Activated naive CD4-positive, alpha-beta T cell treated with Interleukin-2 at 50 U/mL for 16 hours (primary cell): ENCODE data around the gene SOX5.

Experiments
- DNase-seq: peaks from one replicate; pipeline ENCODE4 v3.0.0-alpha.2; 2020

SOX5 gene

DNA sequence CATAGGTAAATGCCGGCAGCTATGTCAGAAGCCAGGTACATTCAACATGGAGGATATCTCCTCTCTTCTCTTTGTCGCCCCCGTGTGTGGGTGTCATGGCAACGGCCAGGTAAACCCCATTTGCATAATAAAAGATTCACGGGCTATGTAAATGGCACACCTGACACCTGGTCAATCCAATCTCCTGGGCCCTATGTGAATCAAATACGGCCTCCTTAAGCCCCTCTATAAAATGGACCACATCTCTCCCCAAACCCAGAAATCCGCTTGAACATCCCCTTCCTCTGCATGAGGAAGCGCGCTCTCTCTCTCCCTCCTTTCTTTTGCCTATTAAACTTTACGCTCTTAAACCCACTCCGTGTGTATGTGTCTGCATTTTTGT lies 363.7 kb downstream of the SOX5 start:
- DNase-seq = no peak

DNA sequence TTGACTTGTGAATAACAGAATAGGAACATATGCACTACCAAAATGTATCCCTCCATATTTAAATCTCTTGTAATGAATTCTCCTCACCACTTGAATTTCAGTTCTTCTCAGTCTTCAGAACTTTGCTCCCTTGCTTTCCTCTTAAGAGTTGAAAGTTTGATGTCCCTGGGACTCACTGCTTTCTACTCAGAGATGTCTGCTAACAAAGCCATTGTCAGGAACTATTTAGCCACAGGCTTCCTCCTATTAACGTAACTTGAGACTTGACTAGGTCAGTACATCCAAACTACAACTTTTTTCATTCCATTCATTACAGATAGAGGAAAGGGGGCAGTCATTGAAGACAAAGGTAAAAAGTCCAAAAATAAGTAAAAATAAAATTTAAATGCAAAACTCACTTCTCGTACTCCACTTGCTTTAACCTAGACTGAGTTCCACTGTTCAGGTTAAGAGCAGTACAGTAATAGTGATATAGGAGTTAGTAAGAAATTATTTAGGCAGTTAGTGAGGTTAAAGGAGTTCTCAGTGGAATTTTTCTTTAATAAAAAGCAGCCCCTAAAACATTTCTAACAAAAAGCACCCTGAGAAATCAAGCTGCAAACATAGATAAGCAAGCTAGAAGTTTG lies 364.2 kb downstream of the SOX5 start:
- no peak for DNase-seq

DNA sequence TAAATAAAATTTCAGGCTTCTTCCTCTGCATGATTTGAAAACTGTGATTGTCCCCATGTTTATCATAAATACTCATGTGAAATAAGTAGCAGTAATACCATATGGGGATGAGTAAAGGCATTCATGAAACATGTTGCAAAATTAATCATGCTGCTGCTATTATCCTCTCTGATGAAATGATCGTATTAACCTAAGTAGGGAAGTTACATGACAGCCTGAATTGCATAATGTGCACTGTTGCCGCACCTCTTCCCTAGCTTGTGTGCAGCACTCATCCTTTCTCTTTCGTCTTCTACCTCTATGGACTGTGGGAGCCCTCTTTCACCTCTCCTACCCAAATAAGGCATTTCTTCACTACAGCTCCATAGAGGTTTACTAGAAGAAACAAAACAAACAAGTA lies 367.6 kb downstream of the SOX5 start:
- DNase-seq = no peak

- DNase-seq = no peak
Observed at GRCh38 chr12:23579257-23579656, 370.2 kb downstream of the SOX5 start.

DNA sequence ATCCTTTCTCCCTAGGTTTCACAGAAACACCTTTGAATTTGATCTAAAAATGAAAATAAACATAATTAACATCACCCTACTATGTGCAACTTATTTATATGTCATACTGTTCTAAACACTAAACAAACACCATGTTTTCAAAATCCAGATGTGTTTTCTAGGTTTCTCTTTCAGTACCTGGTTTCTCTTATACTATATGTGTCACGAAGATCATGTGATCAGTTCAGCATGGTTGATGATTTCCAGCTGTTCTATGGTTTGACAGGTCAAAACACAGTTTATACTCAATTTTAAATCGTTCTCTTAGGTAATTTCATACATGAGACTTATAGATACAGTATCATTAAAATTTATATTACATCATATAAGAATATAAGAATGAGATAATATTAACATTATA lies 373.1 kb downstream of the SOX5 start:
- DNase-seq = no peak

DNA sequence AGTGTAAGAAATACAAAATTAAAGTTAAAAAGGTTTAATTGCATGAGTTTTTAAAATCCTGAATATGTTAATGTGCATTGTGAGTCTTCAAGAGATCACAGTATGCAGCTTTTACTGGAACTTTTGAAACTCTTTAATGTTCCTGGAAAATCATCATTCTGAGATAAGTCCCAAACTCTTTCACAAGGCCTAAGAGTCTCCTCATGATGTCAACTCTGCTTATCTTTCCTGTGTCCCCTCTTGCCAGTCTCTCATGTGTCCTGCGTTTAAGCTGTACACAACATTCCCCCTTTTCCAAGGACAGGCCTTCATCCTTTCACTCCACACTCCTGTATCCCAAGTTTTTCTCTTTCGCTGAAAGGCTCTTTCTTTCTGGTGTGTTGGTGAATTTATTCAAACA lies 380.1 kb downstream of the SOX5 start:
- DNase-seq = no peak

DNA sequence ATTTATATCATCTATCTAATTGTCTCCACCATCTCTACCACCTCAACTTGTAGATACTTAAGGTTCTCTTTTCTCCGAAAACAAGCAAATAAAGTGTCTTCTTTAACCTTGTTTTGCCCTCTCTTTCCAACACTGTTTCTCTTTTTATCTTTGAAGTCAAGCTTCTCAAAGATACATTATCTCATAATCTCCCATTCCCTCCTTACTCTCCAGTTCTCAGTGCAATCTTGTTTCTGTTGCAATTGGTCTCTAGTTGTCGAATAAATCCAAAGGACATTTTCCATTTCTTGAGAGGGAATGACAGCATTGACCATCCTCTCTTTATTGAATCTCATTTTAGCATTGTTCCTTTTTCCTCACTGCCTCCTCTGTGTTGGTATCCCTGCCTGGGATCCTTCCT lies 383.3 kb downstream of the SOX5 start:
- no peak for DNase-seq

DNA sequence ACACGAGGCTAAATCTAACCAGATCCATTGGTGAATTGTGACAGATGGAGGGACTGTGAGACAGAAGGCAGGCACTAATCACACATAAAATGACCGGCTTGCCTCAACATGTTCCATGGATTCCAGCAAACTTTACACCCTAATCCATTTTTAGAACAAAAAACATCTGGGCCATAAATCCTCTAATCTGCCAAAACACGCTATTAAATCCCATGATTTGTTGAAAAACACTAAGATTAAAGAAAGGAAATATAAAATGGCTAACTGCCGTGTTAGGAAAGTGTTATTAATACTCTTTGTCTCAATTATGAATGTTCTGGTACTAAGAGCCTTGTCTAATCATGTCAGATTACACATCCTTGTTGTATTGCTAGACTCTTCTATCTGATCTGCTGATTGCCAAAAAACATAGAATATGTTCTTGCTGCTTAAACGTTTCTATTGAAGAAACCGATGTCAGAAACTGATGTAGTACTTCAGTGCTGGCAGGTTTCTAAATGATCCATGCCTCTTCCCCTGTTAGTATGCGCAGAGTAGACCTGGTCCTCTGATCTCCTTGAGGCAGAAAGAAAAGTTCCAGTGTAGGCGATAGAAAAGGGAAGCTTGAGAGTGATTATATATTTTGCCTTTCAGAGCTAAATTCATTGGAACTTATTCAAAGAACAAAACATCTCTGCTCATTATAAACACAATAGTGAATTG lies 384.9 kb downstream of the SOX5 start:
- DNase-seq = no peak

DNA sequence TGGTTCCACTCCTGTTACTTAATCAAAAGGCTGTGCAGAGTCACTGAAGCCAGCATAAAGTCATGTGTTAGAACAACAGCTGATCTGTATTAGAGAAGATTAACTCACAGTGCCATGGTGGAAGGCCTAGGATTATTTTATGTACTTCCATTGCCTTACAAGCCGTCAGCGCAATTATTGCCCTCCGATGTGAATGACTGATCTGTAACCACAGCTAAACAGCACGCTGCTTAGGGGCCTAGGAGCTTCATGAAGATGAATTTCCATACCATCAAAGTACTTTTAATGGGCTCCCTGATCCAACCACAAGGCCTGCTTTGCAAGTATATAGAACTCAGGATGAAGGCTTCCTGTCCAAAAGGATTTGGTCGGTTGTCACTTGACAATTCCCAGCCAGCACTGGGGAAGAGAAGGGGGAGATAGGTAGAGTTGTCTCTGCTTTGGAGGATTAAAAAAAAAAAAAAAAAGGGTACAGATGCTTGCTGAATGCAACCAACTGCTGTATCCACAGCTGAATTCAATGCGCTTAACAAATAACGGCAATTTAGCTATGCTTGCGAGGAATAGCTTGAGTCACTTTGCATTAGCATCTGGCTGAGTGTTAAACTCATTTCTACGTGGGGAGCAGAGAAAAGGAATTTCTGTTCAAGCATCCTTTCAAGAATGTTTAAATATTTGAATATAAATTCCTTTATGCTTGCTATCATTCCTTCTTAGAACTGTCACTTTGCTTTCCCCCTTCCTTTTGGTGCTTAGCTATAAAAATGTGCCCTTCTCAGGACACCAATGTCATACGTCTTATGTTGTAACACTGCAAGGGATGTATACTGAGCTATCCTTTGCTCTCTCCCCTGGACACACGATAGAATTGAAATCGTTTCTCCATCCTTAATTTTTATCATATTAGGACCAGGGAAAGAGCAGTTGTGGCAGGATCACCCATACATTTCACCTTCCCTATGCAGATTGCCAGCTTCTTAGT lies 387.8 kb downstream of the SOX5 start:
- DNase-seq = no peak

DNA sequence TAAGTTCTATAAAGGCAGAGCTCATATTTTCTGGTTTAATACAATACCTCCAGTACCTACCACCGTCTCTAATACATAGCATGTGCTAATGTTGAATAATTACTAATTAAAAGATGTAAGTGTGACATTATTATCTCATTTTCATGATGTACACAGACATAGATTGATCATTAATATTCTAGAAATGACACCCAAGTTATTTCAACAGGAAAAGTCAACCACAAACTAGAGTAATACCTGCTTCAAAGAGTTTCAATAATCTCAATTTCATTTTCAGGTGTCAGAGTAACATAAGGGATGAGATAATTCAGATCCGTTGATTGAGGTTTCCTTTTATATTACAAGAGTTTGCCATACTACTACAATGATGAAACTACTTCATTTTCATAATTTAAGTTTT lies 388.9 kb downstream of the SOX5 start:
- no peak for DNase-seq

DNA sequence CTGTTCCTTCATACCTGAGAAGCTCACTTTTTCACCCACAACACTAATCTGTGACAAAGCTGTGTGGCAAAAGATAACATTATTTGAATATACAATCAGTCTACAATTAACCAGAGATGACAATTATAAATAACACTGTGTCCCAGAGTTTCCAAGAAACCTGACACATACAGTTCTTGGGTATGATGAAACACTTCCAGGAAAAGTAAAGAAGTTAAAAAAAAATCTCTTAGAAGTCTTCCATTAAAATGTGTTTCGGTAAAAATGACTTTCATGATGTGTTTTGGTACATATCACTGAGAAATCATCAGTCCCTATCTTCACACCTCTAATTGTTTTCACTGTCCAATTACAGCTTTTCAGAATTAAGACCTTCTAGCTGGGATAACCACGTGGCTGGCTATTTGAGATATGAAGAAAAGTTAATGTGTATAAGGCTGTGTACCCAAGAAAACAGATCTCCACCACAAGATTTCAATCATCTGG lies 390.2 kb downstream of the SOX5 start:
- no peak for DNase-seq

- DNase-seq = no peak
Observed at GRCh38 chr12:23556661-23557060, 392.8 kb downstream of the SOX5 start.

GRCh38 chr12:23555825-23556207 lies 393.7 kb downstream of the SOX5 start:
- no peak for DNase-seq

- no peak for DNase-seq
Observed at GRCh38 chr12:23555180-23555824, 394.2 kb downstream of the SOX5 start.

DNA sequence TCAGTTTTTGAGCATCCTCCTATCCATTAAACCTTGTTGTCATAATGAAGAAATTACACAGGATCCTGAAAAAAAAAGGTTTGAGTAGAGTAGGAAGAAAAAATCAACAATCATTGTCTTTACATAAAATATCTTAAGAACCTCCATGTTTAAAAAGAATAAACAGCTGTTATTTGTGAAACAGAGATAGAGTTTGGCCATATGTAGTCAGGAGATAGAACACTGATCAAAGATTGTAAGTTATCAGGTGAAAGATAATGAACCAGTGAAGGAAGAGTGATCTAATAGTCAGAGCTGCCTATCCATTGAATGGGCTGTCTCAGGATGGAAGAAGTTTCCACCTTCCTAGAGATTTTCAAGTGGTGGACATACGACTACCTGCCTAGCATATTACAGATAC lies 397.1 kb downstream of the SOX5 start:
- DNase-seq = no peak

DNA sequence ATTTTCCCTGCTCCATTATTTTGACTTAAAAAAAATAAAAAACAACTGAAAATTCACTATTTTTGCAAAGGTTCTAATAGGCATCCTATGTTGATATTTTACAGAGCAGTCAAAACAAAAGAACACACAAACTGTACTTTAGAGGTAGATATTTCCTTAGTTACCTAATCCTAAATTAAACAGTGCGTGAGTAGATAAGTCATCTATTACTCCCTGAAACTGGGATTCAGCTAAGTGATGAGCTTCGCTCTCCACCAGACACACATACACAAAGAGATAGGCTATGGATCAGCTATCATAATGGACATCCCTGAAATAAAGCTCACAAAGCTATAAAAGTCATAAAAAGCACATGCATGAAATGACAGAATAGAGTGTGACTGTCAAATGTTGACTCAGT lies 398.7 kb downstream of the SOX5 start:
- no peak for DNase-seq

- no peak for DNase-seq
Observed at GRCh38 chr12:23548742-23549141, 400.7 kb downstream of the SOX5 start.

- DNase-seq = no peak
Observed at GRCh38 chr12:23546756-23547155, 402.7 kb downstream of the SOX5 start.

DNA sequence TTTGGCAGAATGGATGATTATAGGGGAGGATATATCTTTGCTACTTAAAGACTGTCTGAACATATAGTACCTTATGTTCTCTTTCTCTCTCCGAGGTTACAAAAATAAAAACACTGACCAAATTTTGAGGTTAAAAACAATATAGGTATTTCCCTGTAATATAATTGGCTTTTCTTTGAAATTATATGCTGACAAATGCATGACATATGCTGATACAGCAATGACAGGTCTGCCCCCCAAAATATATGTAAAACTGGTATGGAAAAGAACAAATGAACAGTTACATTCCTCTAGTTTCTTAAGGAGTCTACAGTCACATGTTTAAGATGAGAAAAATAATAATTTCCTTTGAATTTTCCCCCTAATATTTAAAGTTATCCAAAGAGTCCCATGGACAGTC lies 405.7 kb downstream of the SOX5 start:
- DNase-seq = no peak

- DNase-seq = no peak
Observed at GRCh38 chr12:23542187-23542586, 407.3 kb downstream of the SOX5 start.

GRCh38 chr12:23540572-23540971 lies 408.9 kb downstream of the SOX5 start:
- DNase-seq = no peak

GRCh38 chr12:23536293-23536692 lies 413.2 kb downstream of the SOX5 start:
- no peak for DNase-seq

GRCh38 chr12:23535441-23535840 lies 414.0 kb downstream of the SOX5 start:
- DNase-seq = no peak
